Panc1 (cell line): Measurements from ENCODE around the gene LIMK1. TPM values are rescaled to one million over a fixed set of nuclear protein-coding genes. Genes with fewer than 3 reads are reported as not detected.

Experiments used
- ATAC-seq: fragments of 200-7000 bp; cut with Tn5 transposase; 2 replicates; pipeline ENCODE4 v1.9.1; 2020; ENCODE audit warnings: mild to moderate bottlenecking, moderate library complexity
- BruUV-seq: library from RNA; stranded (reverse); fragments of 400-500 nt; replicated peaks from 2 replicates; lab custom pipeline; 2021; lab: Mats Ljungman, UMichigan
- CTCF ChIA-PET: fragments of 300-600 bp; sonication (Branson Sonifier 250); formaldehyde crosslinking; loops from one replicate; lab custom pipeline; 2022; ENCODE audit warnings: antibody characterized with exemption; lab: Charles Lee
- POLR2A ChIA-PET: fragments of 300-600 bp; sonication (Branson Sonifier 250); formaldehyde crosslinking; loops from one replicate; lab custom pipeline; 2022; ENCODE audit warnings: antibody characterized with exemption; lab: Charles Lee
- DNase-seq: peaks from one replicate; pipeline ENCODE4 v3.0.0-alpha.2; 2010; ENCODE audit warnings: low read depth, low spot score
- H3K27ac ChIP-seq: 2 replicates; pipeline ENCODE4 v1.5.1; 2011; ENCODE audit warnings: mild to moderate bottlenecking, low read length, inconsistent platforms
- H3K27me3 ChIP-seq: fragments of 200-500 bp; sonication (Bioruptor generic); 2 replicates; pipeline ENCODE4 v1.6.0; 2014; ENCODE audit warnings: low read length, inconsistent platforms; ENCODE audit not compliant: control insufficient read depth, insufficient read depth
- H3K36me3 ChIP-seq: fragments of 200-500 bp; sonication (Bioruptor generic); 2 replicates; pipeline ENCODE4 v1.5.1; 2014; ENCODE audit warnings: inconsistent platforms, mild to moderate bottlenecking, low read length, moderate library complexity; ENCODE audit not compliant: control insufficient read depth, insufficient read depth
- H3K4me1 ChIP-seq: 2 replicates; pipeline ENCODE4 v1.5.1; 2011; ENCODE audit warnings: inconsistent platforms, mild to moderate bottlenecking, low read length, moderate library complexity; ENCODE audit not compliant: control insufficient read depth, insufficient read depth
- H3K4me3 ChIP-seq, 2 experiments: 2 replicates each; pipeline ENCODE4 v1.5.1; 2011 to 2012; ENCODE audit warnings: low read depth in 2 of 2, low read length in 2 of 2, mild to moderate bottlenecking in 2 of 2, inconsistent platforms in 1 of 2, moderate library complexity in 1 of 2
- H3K9me3 ChIP-seq: fragments of 200-500 bp; sonication (Bioruptor generic); 2 replicates; pipeline ENCODE4 v1.5.1; 2014; ENCODE audit warnings: low read depth, mild to moderate bottlenecking, inconsistent platforms, low read length, moderate library complexity; ENCODE audit not compliant: control insufficient read depth, insufficient read depth
- CTCF ChIP-seq: fragments of 450-650 bp; IDR thresholded peaks from 2 replicates; pipeline ENCODE4 v1.5.1; 2017; ENCODE audit warnings: mild to moderate bottlenecking
- POLR2AphosphoS5 ChIP-seq: IDR thresholded peaks from 2 replicates; pipeline ENCODE4 v1.6.1; 2012; ENCODE audit warnings: mild to moderate bottlenecking, low read depth, low read length, moderate library complexity
- REST ChIP-seq, 2 experiments: IDR thresholded peaks; 2 replicates each; pipeline ENCODE4 v1.6.1; 2011 to 2012; ENCODE audit warnings: low read depth in 2 of 2, control low read depth in 1 of 2, low read length in 1 of 2, mild to moderate bottlenecking in 1 of 2, moderate library complexity in 1 of 2; ENCODE audit not compliant: insufficient read depth in 1 of 2
- SIN3A ChIP-seq: IDR thresholded peaks from 2 replicates; pipeline ENCODE4 v1.6.1; 2012; ENCODE audit warnings: low read depth, mild to moderate bottlenecking, low read length, moderate library complexity, borderline replicate concordance; ENCODE audit not compliant: insufficient read depth
- TCF7L2 ChIP-seq: IDR thresholded peaks from 2 replicates; pipeline ENCODE4 v1.6.1; 2011; ENCODE audit warnings: mild to moderate bottlenecking, low read depth, low read length, inconsistent platforms
- in situ Hi-C: cut with HindIII; loops from 2 replicates; pipeline ENCODE4 v1.10.0; 2016; ENCODE audit warnings: low sequenced_read_pairs, low pct_unique_long_range_greater_than_20kb
- intact Hi-C: fragments of 100-400 bp; cut with micrococcal nuclease; formaldehyde crosslinking; loops from one replicate; pipeline ENCODE4 v1.10.0; 2022; ENCODE audit not compliant: unreplicated experiment
- total RNA-seq: library from RNA; stranded (reverse); gene quantifications from one replicate; pipeline ENCODE4 v1.2.1, GENCODE V29; 2021; ENCODE audit not compliant: unreplicated experiment

The LIMK1 gene
- total RNA-seq, 1 experiment from 2014 or later: 59.6 TPM

- POLR2A ChIA-PET: no interaction called here
- BruUV-seq: no TSS peak
- CTCF ChIA-PET: interaction anchor here (0.6 kb wide), 1 partner anchor 159 kb away, joined by 3 read pairs; no protein-coding TSS in a partner anchor
Observed at GRCh38 chr7:74047804-74048380, 35.7 kb upstream of the LIMK1 start.

DNA sequence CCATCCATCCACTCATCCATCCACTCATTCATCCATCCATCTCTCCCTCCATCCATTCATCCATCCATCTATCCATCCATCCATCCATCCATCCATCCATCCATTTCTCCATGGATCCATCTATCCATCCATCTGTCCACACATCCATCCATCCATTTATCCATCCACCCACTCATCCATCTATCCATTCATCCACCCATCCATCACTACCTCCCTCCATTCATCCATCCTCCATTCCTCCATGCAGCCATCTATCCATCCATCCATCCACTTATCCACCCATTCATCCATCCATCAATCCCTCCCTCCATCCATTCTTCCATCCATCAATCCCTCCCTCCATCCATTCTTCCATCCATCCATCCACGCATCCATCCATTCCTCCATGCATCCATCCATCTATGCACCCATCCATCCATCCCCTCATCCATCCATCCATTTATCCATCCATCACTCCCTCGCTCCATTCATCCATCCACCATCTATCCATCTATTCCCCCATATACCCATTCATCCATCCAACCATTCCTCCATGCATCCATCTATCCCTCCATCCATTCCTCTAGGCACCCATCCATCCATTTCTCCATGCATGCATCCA lies 34.5 kb upstream of the LIMK1 start:
- no peak for ATAC-seq
- POLR2A ChIA-PET: no interaction called here
- peaks cover 2% of the 10 kb centered on the region; the same call in 1 of the 2 replicates for H3K27me3 ChIP-seq
- TF ChIP-seq TCF7L2 (no peak), CTCF (no peak), POLR2AphosphoS5 (no peak), SIN3A (no peak), REST (IDR thresholded peaks at IDR 0.05; ENCODE audit: insufficient read depth in 1 of 2, low read depth in 2 of 2, low read length in 1 of 2) (no peak)
- no peaks in the 10 kb centered on the region for H3K4me1 ChIP-seq
- H3K4me3 ChIP-seq: no peak overlapping the region
- H3K9me3 ChIP-seq: no peaks in the 10 kb centered on the region
- no peaks in the 10 kb centered on the region for H3K36me3 ChIP-seq
- intact Hi-C loops: no loop called here
- DNase-seq: no peak
- no peak overlapping the region for H3K27ac ChIP-seq
- no TSS peak for BruUV-seq
- in situ Hi-C loops: no loop called here
- CTCF ChIA-PET: no interaction called here

More at GRCh38 chr7:74047804-74048380, 35.7 kb upstream of the LIMK1 start:
- Histone ChIP-seq H3K27ac (no peak overlapping the region), H3K4me3 (no peak overlapping the region), H3K9me3 (no peaks in the 10 kb centered on the region), H3K36me3 (no peaks in the 10 kb centered on the region), H3K27me3 (peaks cover 2% of the 10 kb centered on the region; the same call in 1 of the 2 replicates), H3K4me1 (no peaks in the 10 kb centered on the region)
- TF ChIP-seq CTCF (no peak), REST (IDR thresholded peaks at IDR 0.05; ENCODE audit: insufficient read depth in 1 of 2, low read depth in 2 of 2, low read length in 1 of 2) (no peak)
- intact Hi-C loops: no loop called here
- ATAC-seq: no peak
- in situ Hi-C loops: no loop called here
- no peak for DNase-seq
